Stomach (tissue), 4 donors: Measurements from ENCODE around the gene MZT2A.
"Not testable (repeated sequence)": the region's sequence is repeated elsewhere in the genome, so short reads cannot be mapped to it uniquely, and the experiment has no call there.

Source experiments
- POLR2A ChIP-seq, 4 donors: fragments of 450-650 bp; IDR thresholded peaks; one replicate each; pipeline ENCODE4 v1.6.1; 2016; ENCODE audit warnings: antibody characterized with exemption in 4 of 4, control low read depth in 2 of 4, mild to moderate bottlenecking in 1 of 4, moderate library complexity in 1 of 4
- TF ChIP-seq, protein P1 (sequence below), 7 experiments: fragments of 450-650 bp in 4 of 7; fragments of 200-600 bp in 3 of 7; sonication (generic) in 3 of 7; IDR thresholded peaks; one replicate each; pipeline ENCODE4 v1.5.1; 2016 to 2019; ENCODE audit warnings: antibody characterized with exemption in 7 of 7, control low read depth in 2 of 7, mild to moderate bottlenecking in 1 of 7

DNA sequence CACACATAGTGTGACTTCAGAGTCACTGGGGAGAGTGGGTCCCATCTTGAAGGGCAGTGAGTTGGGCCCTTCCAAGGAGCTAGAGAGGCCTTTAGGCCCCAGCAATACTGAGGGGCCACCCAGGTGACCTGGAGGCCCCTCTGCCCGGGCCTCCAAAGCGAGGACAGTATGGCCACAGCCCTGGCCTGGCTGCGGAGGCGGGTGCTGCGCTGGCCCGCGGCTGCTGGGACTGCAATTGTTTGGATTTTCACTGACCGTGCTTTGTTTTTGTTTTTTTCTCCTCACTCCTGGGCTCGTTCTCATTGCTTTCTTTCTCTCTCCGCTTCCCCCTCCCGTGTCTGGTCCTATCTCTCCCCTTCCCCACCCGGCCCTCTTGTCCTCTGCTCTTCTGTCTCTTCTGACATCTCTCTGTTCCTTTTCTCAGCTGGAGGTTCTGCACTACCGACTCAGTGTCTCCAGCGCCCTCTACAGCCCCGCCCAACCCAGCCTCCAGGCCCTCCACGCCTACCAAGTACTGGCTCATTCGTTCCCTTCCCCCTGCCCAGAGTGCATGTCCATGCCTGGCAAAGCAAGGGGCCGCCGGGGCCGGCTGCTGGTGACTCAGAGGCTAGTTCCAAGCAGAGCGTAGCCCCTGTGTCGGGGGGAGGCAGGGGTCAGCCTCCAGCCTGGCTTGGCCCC lies 19.2 kb upstream of the MZT2A start:
- TF ChIP-seq, protein P1, sequence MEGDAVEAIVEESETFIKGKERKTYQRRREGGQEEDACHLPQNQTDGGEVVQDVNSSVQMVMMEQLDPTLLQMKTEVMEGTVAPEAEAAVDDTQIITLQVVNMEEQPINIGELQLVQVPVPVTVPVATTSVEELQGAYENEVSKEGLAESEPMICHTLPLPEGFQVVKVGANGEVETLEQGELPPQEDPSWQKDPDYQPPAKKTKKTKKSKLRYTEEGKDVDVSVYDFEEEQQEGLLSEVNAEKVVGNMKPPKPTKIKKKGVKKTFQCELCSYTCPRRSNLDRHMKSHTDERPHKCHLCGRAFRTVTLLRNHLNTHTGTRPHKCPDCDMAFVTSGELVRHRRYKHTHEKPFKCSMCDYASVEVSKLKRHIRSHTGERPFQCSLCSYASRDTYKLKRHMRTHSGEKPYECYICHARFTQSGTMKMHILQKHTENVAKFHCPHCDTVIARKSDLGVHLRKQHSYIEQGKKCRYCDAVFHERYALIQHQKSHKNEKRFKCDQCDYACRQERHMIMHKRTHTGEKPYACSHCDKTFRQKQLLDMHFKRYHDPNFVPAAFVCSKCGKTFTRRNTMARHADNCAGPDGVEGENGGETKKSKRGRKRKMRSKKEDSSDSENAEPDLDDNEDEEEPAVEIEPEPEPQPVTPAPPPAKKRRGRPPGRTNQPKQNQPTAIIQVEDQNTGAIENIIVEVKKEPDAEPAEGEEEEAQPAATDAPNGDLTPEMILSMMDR (IDR thresholded peaks at IDR 0.05): not testable (repeated sequence)
- not testable (repeated sequence) for TF ChIP-seq POLR2A (IDR thresholded peaks at IDR 0.05)
